Hepatocyte (in vitro differentiated cells): Measurements from ENCODE around the gene SORCS3. TPM values are rescaled to one million over a fixed set of nuclear protein-coding genes. Genes with fewer than 3 reads are reported as not detected.
A peak's percentile ranks its signal among the peaks of the same experiment; 100 is the strongest.

ENCODE experiments used
- DNase-seq: peaks from one replicate; pipeline ENCODE4 v3.0.0-alpha.2; 2016; ENCODE audit warnings: low spot score
- H2AFZ ChIP-seq: fragments of 200-600 bp; sonication (generic); 2 replicates; pipeline ENCODE4 v1.6.0; 2016; ENCODE audit warnings: antibody characterized with exemption, mild to moderate bottlenecking
- H3K27ac ChIP-seq: fragments of 200-600 bp; sonication (generic); 2 replicates; pipeline ENCODE4 v1.5.1; 2016; ENCODE audit warnings: mild to moderate bottlenecking
- H3K27me3 ChIP-seq: fragments of 200-600 bp; sonication (generic); 2 replicates; pipeline ENCODE4 v1.6.1; 2016
- H3K36me3 ChIP-seq: fragments of 200-600 bp; sonication (generic); replicated peaks from 2 replicates; pipeline ENCODE4 v1.5.1; 2016; ENCODE audit warnings: low read depth; ENCODE audit not compliant: insufficient read depth
- H3K4me1 ChIP-seq: fragments of 200-600 bp; sonication (generic); 2 replicates; pipeline ENCODE4 v1.5.1; 2016; ENCODE audit warnings: mild to moderate bottlenecking, moderate library complexity; ENCODE audit not compliant: insufficient read depth
- H3K4me2 ChIP-seq: fragments of 200-600 bp; sonication (generic); 2 replicates; pipeline ENCODE4 v1.6.0; 2016
- H3K4me3 ChIP-seq: fragments of 200-600 bp; sonication (generic); 2 replicates; pipeline ENCODE4 v1.5.1; 2016; ENCODE audit warnings: mild to moderate bottlenecking
- H3K79me2 ChIP-seq: fragments of 200-600 bp; sonication (generic); 2 replicates; pipeline ENCODE4 v1.6.0; 2017; ENCODE audit warnings: mild to moderate bottlenecking
- H3K9me2 ChIP-seq: fragments of 200-600 bp; sonication (generic); replicated peaks from 2 replicates; pipeline ENCODE4 v1.6.0; 2017; ENCODE audit warnings: mild to moderate bottlenecking; ENCODE audit not compliant: insufficient read depth
- H3K9me3 ChIP-seq: fragments of 200-600 bp; sonication (generic); 2 replicates; pipeline ENCODE4 v1.5.1; 2016; ENCODE audit warnings: low read depth, mild to moderate bottlenecking
- H4K20me1 ChIP-seq: fragments of 200-600 bp; sonication (generic); 2 replicates; pipeline ENCODE4 v1.6.0; 2016; ENCODE audit warnings: mild to moderate bottlenecking; ENCODE audit not compliant: insufficient read depth, poor library complexity, severe bottlenecking
- EZH2 ChIP-seq: fragments of 200-600 bp; sonication (generic); IDR thresholded peaks from 2 replicates; pipeline ENCODE4 v1.6.1; 2016; ENCODE audit warnings: antibody characterized with exemption, mild to moderate bottlenecking, borderline replicate concordance
- EZH2phosphoT487 ChIP-seq: fragments of 200-600 bp; sonication (generic); IDR thresholded peaks from one replicate; pipeline ENCODE4 v1.6.1; 2018; ENCODE audit warnings: antibody characterized with exemption, mild to moderate bottlenecking, low read depth, moderate library complexity; ENCODE audit not compliant: unreplicated experiment, severe bottlenecking
- WGBS: methylation state at CpG from one replicate; pipeline ENCODE4 v1.1.6; 2016; ENCODE audit warnings: low lambda C conversion rate; ENCODE audit errors: missing lambda C conversion rate; 5-methylcytosine and 5-hydroxymethylcytosine counted together
- polyA plus RNA-seq: library from polyadenylated mRNA; unstranded; fragments of >200 nt; fragmentation: Nextera tagmentation; extraction: Ambion mirVana; gene quantifications from 2 replicates; pipeline ENCODE4 v1.2.1, GENCODE V29; 2016
- total RNA-seq: library from RNA; depleted of rRNA; stranded (reverse); fragments of >200 nt; gene quantifications from 2 replicates; pipeline ENCODE4 v1.2.3, GENCODE V29; 2014
- TF ChIP-seq, protein P1 (sequence below): fragments of 200-600 bp; sonication (generic); IDR thresholded peaks from 2 replicates; pipeline ENCODE4 v1.5.1; 2016; ENCODE audit warnings: antibody characterized with exemption, mild to moderate bottlenecking; ENCODE audit not compliant: poor library complexity

SORCS3 gene
- total and polyA plus RNA-seq, 2 experiments from 2014 or later, result 0.59 to 0.80 TPM

DNA sequence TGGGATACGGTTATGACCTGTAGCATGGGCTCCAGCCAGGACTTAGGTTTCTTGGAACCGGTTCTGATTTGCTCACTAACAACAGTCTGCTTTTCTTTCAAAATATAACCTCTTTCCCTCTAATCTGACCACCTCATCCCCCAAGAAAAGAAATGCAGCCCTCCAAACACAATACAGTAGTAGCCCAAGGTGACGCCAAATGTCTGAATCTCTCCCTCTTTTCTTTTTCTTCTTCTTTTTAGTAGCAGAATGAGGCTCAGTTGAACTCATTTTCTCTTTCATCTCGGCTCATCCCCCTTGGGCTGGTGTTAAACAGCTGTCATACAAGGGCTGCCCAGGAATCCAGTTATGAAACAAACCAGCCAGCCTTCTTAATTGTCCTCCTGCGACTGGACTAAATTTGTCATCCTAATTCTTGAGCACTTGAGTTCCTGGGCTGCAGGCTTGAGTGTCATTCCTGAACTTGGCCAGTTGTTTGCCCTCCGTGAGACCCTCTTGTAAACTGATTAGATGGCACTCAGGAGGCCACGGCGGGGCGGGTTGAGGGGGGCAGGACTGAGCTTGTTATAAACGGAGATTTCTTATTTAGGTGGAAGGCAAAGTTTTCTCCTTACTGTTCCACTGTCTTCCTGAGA, 94.8 kb downstream of the SORCS3 start:
- Histone ChIP-seq H3K27ac (no peak overlapping the region), H3K9me2 (no peaks in the 10 kb centered on the region), H3K4me1 (peaks cover 13% of the 10 kb centered on the region), H3K27me3 (peaks cover 19% of the 10 kb centered on the region), H3K36me3 (no peaks in the 10 kb centered on the region), H4K20me1 (no peaks in the 10 kb centered on the region), H3K79me2 (no peaks in the 10 kb centered on the region), H3K9me3 (no peaks in the 10 kb centered on the region), H3K4me2 (peak overlapping the region; percentile 58), H3K4me3 (no peak overlapping the region), H2AFZ (no peak overlapping the region)
- 34% methylated on average over 10 of the region's 10 CpGs for WGBS
- DNase-seq, result no peak
- TF ChIP-seq EZH2 (no peak), EZH2phosphoT487 (no peak)
- TF ChIP-seq, protein P1, sequence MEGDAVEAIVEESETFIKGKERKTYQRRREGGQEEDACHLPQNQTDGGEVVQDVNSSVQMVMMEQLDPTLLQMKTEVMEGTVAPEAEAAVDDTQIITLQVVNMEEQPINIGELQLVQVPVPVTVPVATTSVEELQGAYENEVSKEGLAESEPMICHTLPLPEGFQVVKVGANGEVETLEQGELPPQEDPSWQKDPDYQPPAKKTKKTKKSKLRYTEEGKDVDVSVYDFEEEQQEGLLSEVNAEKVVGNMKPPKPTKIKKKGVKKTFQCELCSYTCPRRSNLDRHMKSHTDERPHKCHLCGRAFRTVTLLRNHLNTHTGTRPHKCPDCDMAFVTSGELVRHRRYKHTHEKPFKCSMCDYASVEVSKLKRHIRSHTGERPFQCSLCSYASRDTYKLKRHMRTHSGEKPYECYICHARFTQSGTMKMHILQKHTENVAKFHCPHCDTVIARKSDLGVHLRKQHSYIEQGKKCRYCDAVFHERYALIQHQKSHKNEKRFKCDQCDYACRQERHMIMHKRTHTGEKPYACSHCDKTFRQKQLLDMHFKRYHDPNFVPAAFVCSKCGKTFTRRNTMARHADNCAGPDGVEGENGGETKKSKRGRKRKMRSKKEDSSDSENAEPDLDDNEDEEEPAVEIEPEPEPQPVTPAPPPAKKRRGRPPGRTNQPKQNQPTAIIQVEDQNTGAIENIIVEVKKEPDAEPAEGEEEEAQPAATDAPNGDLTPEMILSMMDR, result no peak

DNA sequence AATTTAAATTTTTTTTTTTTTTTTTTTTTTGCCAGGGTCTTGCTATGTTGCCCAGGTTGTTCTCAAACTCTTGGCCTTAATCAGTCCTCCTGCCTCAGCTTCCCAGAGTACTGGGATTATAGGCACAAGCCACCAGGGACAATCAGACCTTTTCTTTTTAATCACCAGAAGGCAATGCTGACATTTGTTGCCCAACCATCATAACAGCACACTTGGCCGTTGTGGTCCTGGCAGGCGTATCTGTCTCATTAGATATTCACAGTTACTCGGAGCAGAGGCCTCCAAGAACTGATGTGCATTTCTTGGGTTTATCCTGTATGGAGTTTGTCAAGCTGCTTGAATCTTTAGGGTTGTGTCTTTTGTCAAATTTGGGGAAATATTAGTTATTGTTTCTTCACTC, 100.0 kb downstream of the SORCS3 start:
- no peaks in the 10 kb centered on the region for H3K36me3 ChIP-seq

GRCh38 chr10:104744052-104744451, 103.0 kb downstream of the SORCS3 start:
- no peak overlapping the region for H3K4me3 ChIP-seq
- H3K9me3 ChIP-seq, result no peaks in the 10 kb centered on the region
- H3K27ac ChIP-seq, result no peak overlapping the region
- no peak overlapping the region for H3K4me2 ChIP-seq
- no peaks in the 10 kb centered on the region for H3K9me2 ChIP-seq
- H3K36me3 ChIP-seq, result no peaks in the 10 kb centered on the region
- TF ChIP-seq, protein P1, result no peak
- TF ChIP-seq EZH2phosphoT487, result no peak
- no peak for TF ChIP-seq EZH2
- no peaks in the 10 kb centered on the region for H3K79me2 ChIP-seq
- 78% methylated on average over 1 of the region's 1 CpG for WGBS
- H4K20me1 ChIP-seq, result no peaks in the 10 kb centered on the region
- peaks cover 8% of the 10 kb centered on the region for H3K27me3 ChIP-seq
- no peaks in the 10 kb centered on the region for H3K4me1 ChIP-seq
- DNase-seq, result no peak
- no peak overlapping the region for H2AFZ ChIP-seq

More for the DNA sequence above, 100.0 kb downstream of the SORCS3 start:
- Histone ChIP-seq H3K79me2 (no peaks in the 10 kb centered on the region), H2AFZ (no peak overlapping the region), H3K4me3 (no peak overlapping the region), H3K27ac (no peak overlapping the region), H3K9me3 (no peaks in the 10 kb centered on the region), H4K20me1 (no peaks in the 10 kb centered on the region), H3K4me1 (peaks cover under 1% of the 10 kb centered on the region), H3K9me2 (no peaks in the 10 kb centered on the region), H3K4me2 (no peak overlapping the region), H3K27me3 (peaks cover 12% of the 10 kb centered on the region)
- WGBS, result 69% methylated on average over 3 of the region's 3 CpGs
- no peak for DNase-seq
- TF ChIP-seq, protein P1, result no peak
- TF ChIP-seq EZH2phosphoT487 (no peak), EZH2 (no peak)
